Stimulated activated naive CD8-positive, alpha-beta T cell treated with anti-CD3 and anti-CD28 coated beads, Interleukin-15, Interleukin-2, amounts not matched to agents 100 U/mL and 50 U/mL, for 24 hours (primary cell): Measurements from ENCODE around the gene DUS2.
"Not testable (repeated sequence)": the region's sequence is repeated elsewhere in the genome, so short reads cannot be mapped to it uniquely, and the experiment has no call there.

Source experiments
- ATAC-seq: fragments of 150-1000 bp; cut with Tn5 transposase; one replicate; pipeline ENCODE4 v1.10.0; 2021
- DNase-seq: peaks from one replicate; pipeline ENCODE4 v3.0.0; 2021

Gene DUS2

DNA sequence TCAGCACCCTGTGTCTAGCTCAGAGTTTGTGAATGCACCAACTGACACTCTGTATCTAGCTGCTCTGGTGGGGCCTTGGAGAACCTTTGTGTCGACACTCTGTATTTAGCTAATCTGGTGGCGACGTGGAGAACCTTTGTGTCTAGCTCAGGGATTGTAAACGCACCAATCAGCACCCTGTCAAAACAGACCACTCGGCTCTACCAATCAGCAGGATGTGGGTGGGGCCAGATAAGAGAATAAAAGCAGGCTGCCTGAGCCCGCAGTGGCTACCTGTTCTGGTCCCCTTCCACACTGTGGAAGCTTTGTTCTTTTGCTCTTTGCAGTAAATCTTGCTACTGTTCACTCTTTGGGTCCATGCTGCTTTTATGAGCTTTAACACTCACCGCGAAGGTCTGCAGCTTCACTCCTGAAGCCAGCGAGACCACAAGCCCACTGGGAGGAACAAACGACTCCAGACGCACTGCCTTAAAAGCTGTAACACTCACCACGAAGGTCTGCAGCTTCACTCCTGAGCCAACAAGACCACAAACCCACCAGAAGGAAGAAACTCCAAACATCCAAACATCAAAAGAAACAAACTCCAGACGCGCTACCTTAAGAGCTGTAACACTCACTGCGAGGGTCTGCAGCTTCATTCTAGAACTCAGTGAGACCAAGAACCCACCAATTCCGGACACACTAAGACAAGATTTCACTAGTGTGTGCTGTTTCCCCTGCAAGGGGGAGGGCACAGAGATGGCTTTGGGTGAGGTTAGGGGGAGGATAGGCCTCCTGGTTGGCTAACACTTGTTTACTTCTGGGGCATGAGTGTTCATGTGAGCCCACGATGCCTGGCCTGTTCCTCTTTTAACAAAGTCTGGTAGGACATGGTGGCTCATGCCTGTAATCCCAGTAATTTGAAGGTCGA, 24.1 kb upstream of the DUS2 start, which contains the start of gene DPEP2:
Gene DPEP2, minus strand, starts transcription at position 706 of the 910 bp plus-strand sequence. CDS start 6,272 bp downstream, outside the sequence.
- DNase-seq (peak; percentile 45), ATAC-seq (peak; percentile 79)

DNA sequence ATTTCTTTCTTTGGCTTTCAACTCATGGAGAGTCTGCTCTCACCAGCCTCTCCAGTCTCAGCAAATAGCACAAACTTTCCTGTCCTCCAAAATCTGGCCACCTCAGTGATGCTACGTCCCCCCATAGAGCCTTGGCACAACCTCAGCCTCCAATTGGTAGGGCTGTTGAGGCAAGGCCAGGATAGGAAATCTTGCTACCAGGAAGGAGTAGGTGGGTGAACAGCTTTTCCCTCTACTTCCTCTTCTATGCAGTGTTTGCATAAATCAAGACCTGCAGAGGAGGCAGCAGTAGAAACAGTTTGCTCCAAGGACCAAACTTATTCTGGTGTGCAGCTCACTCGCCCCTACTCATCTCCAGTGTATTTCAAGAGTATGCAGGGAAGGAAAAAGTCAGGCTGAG, 23.1 kb upstream of the DUS2 start:
- peak; percentile 19 for ATAC-seq
- DNase-seq = no peak

DNA sequence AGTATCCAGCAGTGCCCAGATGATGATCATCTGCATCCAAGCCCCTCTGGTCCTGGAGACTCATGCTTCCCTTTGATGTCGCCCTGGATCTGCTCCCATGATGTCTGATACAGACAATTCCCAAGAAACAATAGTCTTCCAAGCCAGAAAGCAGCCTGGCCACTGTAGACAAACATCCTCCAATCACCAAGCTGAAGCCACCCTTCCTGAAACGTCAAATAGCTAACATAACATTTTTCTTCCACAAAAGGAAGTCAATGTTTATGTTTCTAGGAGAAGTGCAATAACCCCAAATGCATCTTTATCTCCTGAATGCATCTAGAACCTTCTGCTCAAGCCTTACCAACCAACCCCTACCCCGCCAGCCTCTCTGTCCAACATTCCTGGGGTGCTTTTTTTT, 22.6 kb upstream of the DUS2 start:
- DNase-seq = no peak
- no peak for ATAC-seq

DNA sequence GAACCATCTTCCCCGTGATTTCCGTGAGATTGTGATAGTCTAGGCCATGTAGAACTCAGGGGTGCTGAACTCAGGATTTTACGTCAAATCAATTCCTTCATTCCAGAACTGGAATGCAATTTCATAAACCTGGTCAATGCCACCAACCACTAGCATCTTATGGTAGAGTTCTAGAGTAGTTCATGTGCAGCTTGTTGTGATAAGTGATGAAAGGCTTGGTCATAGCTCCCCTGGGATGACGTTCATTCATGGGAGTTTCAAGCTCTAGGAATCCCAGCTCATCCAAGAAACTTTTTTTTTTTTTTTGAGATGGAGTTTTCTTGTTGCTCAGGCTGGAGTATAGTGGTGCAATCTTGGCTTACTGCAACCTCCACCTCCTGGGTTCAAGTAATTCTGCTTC, 20.1 kb upstream of the DUS2 start:
- no peak for DNase-seq
- ATAC-seq = no peak

DNA sequence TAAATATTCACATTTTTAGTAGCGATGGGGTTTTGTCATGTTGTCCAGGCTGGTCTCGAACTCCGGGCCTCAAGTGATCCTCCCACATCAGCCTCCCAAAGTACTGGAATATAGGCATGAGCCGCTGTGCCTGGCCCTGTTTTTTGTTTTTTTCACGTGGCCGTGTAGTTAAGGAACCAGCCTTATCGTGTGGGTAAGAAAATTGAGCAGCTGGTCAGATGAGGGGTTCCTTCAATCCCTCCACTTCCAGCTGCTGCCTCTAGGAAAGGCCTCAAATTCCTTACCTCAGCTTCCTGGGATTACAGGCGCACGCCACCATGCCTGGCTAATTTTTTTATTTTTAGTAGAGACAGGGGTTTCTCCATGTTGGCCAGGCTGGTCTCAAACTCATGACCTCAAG, 17.9 kb upstream of the DUS2 start:
- DNase-seq = no peak
- no peak for ATAC-seq

DNA sequence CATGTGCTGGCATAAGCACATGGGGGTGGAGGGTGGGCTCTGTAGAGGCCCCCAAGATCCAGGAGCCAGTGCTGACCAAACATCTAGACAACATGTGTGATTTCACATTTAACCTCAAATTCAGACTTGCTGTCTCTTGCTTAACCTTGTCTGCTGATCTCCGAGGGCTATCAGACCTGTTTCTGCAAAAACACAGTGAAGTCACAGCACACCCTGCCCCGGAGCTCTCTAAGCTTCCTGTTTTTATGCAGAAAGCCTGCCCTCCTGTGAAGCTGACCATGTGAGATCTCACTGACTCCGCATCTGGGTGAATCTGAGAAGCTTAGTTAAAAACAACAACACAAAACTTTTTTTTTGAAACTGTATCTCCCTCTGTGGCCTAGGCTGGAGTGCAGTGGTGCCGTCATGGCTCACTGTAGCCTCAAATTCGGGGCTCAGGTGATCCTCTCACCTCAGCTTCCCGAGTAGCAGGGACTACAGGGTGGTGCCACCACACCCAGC, 17.2 kb upstream of the DUS2 start:
- DNase-seq (peak; percentile 25), ATAC-seq (peak; percentile 72)

DNA sequence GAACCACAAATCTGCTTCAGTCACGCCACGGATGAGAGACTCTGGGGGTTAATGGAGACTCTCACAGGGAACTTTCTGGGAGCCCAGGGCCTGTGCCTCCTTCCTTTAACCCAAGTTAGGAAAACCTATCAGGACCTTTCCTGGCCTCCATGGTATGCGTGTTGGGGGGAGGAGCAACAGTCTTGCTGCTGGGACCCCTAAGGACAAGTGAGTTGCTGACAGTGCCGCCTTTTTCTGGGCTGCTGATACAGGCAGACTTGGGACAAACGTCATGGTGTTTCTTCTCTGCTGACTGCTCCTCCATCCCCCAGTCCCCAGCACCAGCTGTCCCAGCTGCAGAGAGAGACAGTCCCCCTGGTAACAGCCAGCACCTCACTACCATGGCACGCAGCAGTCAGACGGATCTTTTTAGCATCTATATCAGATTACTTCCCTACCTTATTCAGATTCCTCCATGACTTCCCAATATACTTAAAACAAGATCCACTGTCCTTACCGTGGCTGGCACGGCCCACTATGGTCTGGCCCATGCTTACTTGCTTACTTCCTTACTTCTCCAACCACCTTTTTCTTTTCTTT, 13.8 kb upstream of the DUS2 start:
- ATAC-seq (no peak), DNase-seq (no peak)

DNA sequence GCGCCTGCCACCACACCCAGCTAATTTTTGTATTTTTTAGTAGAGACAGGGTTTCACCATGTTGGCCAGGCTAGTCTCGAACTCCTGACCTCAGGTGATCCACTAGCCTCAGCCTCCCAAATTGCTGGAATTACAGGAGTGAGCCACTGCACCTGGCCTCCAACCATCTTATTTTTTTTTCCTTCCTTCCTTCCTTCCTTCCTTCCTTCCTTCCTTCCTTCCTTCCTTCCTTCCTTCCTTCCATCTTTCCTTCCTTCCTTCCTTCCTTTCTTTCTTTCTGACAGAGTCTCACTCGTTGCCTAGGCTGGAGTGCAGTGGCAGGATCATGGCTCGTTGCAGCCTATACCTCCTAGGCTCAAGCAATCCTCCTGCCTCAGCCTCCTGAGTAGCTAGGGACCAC, 13.2 kb upstream of the DUS2 start:
- not testable (repeated sequence) for ATAC-seq

DNA sequence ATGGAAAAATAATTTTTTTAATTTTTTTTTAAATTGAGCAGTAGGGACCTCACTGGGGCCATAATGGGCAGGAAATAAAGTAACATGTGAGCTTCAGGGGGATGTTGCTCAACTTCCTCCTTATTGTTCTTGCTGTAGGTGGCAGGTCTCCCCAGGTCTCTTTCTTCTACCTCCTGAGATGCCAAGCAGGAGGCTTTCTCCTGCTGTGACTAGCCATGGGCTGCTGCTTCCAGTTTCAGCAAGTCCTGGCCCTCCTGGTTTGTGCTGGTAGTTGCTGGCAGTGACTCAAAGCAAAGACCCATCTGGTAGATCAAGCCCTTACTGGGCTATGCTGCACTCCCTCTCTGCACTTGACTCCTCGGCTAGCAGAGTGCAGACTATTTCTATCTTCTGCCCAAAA, 9.6 kb upstream of the DUS2 start:
- no peak for ATAC-seq
- no peak for DNase-seq

More for the DNA sequence above, 13.2 kb upstream of the DUS2 start:
- not testable (repeated sequence) for DNase-seq

DNA sequence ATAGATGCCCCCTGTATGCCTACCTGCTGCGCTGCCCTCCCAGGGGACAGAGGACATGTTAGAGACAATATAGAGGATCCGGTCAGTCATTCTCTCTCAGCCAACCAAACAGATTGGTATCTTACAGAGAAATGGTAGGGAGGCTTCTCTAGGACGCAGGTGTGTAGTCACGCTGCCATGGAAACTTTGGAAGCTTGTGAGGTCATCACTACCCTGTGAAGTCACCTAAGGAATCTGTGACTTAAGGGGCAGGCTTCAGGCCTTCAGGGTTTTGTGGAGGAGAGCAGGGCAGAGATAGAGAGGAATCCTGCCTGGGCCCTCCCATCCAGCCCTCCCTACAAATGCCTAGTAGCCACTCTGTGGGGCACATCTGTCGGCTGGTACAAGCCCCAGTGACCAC, 7.4 kb upstream of the DUS2 start, which contains the start of gene DPEP2NB:
Gene DPEP2NB, minus strand, starts transcription at position 231 of the 400 bp plus-strand sequence. Its CDS starts 141 bp downstream, at position 90.
- ATAC-seq = no peak
- no peak for DNase-seq

DNA sequence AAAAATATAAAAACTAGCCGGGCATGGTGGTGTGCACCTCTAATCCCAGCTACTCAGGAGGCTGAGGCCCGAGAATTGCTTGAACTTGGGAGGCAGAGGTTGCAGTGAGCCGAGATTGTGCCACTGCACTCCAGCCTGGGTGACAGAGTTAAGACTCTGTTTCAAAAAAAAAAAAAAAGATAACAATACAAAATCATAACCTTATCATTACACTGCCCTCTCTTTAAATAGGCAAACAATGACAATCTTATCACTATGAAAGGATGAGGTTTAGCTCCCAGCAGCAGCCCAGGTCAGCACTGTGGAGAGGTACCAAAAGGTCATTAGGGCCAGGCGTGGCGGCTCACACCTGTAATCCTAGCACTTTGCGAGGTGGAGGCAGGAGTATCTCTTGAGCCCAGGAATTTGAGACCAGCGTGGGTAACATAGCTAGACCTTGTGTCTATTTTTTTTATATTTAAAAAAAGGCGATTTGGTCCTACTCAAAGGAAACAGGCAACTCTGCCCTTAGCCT, 3.9 kb upstream of the DUS2 start:
- DNase-seq (no peak), ATAC-seq (no peak)

DNA sequence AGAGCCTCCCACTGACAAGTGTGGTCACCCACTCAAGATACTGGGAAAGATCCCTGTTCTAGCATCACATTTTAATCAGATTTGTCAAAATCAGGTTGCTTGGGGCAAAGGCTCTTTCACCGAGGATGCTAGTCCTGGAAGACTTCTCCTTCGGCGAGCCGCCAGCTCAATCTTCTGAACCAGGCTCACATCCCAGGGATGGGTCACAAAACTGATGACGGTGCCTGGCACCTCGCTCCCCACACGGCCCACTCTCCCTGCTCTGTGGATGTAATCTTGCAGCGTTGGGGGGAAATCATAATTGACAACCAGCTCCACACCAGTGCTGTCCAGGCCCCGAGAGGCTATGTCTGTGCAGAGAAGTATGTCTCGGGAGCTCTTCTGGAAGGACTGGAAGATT, 1.6 kb upstream of the DUS2 start:
- DNase-seq = no peak
- ATAC-seq = no peak

DNA sequence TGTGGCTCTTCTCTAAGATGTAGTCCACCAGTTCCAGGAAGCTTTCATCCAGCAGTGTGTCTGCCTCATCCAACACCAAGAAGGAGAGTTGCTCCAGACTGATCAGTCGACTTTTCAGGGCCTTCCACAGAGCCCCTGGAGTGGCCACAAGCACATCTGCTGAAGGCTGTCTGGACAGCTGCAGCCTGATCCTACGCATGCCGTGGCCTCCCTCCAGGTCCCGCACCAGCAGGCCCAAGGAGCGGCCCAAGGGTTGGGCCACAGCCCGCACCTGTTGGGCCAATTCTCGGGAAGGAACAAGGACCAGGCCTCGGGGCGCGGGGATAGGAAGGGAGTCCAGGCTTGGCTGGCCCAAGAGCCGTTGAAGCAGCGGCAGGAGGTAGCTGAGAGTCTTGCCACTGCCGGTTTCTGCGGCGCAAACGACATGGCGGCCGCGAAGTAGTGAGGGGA, 781 bp upstream of the DUS2 start:
- DNase-seq (no peak), ATAC-seq (peak; percentile 19)

DNA sequence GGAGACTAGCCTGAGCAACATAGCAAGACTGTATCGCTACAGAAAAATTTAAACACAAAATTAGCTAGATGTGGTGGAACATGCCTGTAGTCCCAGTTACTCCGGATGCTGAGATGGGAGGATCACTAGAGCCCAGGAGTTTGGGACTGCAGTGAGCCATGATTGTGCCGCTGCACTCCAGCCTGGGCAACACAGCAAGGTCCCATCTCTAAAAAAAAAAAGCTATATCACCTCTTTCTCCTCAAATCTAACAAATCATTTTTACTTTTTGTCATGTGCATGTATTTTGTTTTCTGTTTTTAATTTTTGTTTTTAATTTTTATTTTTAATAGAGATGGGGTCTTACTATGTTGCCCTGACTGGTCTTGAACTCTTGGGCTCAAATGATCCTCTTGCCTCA, 5.9 kb downstream of the DUS2 start:
- no peak for ATAC-seq
- no peak for DNase-seq

DNA sequence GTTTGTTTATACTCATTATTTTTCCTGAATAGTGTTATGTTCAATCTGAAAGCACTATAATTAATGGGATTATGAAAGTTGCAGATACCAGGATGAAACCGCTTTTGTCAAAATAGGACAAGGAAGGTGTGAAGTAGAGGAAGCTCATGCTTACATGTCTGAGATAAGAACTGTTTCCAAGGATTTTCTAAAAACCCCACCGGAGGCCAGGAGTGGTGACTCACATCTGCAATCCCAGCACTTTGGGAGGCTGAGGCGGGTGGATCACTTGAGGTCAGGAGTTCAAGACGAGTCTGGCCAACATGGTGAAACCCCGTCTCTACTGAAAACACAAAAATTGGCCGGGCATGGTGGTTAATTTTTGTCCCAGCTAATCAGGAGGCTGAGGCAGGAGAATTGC, 7.0 kb downstream of the DUS2 start:
- not testable (repeated sequence) for ATAC-seq, DNase-seq

DNA sequence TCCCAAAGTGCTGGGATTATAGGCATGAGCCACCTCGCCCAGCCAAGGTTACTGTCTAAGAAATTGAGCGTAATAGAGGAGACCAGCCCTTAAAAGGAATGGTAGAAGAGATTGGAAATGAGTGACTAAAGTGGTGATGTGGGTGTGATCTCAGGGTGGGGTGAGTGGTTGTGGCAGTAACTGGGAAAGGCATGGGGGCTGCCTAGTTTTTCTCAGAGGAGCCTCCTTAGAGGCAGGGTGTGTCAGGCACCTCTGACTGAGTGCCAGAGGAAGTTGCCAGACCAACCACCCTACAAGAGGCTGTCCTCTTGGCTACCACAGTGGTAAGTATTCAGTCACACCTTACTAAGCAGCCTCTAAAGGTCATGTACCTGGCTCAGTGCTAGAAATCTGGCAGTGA, 8.9 kb downstream of the DUS2 start:
- ATAC-seq (peak; percentile 82), DNase-seq (no peak)

DNA sequence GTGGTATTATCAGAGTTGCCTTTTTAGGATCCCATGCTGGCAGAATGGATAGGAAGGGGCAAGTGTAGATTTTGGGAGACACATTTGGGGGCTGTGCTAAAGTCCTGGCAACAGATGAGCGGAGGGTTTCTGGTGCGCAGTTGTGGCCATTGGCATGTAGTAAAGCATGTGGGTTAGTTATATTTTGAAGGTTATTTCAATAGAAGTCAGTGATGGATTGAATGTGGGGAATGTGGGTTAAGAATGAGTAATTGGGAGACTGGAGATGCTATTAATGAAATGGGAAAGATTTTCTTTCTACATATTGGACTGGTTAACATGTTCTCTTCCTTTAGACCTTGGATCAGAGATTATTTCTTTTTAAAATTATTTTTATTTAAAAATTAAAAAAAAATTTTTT, 10.0 kb downstream of the DUS2 start:
- ATAC-seq (no peak), DNase-seq (no peak)

DNA sequence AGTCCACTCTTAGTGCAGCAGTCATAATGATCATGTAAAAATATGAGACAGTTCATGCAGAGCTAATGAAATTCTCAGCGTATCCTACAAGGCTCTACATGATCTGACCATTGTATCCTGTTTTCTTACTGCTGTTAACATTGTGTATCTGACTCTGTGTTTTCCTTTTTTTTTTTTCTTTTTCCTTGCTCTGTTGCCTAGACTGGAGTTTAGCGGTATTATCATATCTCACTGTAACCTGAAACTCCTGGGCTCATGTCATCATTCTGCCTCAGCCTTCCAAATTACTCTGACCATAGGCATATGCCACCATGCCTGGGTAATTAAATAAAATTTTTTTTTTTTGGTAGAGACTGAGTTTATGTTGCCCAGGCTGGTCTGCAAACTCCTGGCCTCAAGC, 12.1 kb downstream of the DUS2 start:
- no peak for DNase-seq
- ATAC-seq = no peak

DNA sequence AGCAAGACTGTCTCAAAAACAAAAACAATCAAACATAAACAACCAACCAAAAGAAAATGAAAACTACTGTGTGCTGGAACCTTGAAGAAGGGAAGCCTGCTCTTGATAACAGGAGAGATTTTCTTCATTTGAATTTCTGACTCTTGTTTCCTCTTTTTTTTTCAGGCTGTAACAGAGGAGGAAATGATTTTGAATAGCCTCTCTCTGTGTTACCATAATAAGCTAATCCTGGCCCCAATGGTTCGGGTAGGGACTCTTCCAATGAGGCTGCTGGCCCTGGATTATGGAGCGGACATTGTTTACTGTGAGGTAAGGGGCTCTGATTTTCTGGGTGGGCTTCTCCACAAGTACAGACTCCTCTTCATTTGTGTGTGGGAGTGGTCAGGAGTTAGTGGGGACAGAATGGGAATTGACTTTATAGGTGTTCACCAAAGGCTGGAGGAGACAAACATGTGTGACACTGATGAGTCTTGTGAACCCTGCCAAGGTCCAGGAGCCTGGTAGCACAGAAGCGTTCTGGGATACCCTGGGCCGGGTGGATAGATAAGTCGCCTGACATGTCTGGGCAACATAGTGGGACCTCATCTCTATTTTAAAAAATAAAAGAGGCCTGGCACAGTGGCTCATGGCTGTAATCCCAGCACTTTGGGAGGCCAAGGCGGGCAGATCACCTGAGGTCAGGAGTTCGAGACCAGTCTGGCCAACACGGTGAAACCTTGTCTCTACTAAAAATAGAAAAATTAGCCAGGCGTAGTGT, 14.9 kb downstream of the DUS2 start:
- DNase-seq (no peak), ATAC-seq (no peak)

DNA sequence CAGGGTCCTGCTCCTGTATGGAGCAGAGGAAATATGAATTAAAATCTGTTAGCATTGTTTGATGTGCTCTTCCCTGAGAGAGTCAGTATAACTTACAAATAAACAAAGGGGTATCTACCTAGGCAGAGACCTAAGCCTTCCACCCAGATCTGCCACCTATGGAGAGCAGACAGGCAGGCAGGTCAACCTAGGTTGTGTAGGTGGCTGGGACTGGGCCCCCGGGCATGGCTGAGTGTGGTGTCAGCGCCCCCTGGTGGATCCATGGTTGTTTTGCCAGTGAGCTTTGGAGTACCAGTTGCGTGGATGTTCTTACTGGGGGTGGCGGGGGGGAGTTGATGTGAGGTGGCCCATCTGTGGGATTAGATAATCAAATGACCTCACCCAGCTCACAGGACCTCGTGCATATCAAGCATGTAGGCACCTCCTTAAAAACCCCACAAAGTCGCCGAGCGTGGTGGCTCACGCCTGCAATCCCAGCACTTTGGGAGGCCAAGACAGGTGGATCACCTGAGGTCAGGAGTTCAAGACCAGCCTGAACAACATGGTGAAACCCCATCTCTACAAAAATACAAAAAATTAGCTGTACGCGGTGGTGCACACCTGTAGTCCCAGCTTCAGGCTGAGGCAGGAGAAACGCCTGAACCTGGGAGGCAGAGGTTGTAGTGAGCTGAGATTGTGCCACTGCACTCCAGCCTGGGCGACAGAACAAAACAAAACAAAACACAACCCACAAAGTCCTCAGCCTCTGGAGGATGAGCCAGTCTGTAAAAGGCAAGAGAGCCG, 17.6 kb downstream of the DUS2 start:
- peak; percentile 97 for ATAC-seq
- peak; percentile 91 for DNase-seq

DNA sequence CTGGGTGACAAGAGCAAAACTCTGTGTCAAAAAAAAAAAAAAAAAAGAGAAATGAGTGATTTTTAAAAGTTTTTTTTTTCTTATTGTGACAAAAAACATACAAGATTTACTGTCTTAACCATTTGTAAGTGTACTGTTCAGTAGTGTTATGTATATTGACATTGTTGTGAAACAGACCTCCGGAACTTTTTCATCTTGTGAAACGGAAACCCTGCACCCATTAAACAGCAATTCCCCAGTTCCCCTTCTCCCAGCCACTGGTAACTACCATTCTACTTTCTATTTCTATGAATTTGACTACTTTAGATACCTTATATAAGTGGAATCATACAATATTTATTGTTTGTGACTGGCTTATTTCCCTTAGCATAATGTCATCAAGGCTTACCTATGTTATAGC, 18.7 kb downstream of the DUS2 start:
- ATAC-seq = no peak
- DNase-seq = no peak
